Spinal cord (tissue), 10 donors: ENCODE measurements around the gene SLC17A4. TPM values are rescaled to one million over a fixed set of nuclear protein-coding genes. Genes with fewer than 3 reads are reported as not detected.

ENCODE experiments used
- DNase-seq, 6 donors: peaks; one replicate each; pipeline versions ENCODE4 v3.0.0 to v3.0.0-alpha.2; 2013 to 2015; ENCODE audit warnings: low spot score in 6 of 6, low read depth in 4 of 6
- H3K27ac ChIP-seq: one replicate; pipeline ENCODE4 v1.5.1; 2013; ENCODE audit warnings: low read depth, low read length, control low read depth
- H3K27me3 ChIP-seq: one replicate; pipeline ENCODE4 v1.6.1; 2013; ENCODE audit warnings: low read length; ENCODE audit not compliant: control insufficient read depth, insufficient read depth
- H3K36me3 ChIP-seq: one replicate; pipeline ENCODE4 v1.6.1; 2013; ENCODE audit warnings: low read length; ENCODE audit not compliant: control insufficient read depth, insufficient read depth
- H3K4me1 ChIP-seq: one replicate; pipeline ENCODE4 v1.6.1; 2013; ENCODE audit warnings: low read length; ENCODE audit not compliant: control insufficient read depth, insufficient read depth
- H3K4me3 ChIP-seq: one replicate; pipeline ENCODE4 v1.5.1; 2013; ENCODE audit warnings: low read depth, low read length, control low read depth
- H3K9me3 ChIP-seq: one replicate; pipeline ENCODE4 v1.6.1; 2013; ENCODE audit warnings: low read length; ENCODE audit not compliant: control insufficient read depth, insufficient read depth
- WGBS: methylation state at CpG from one replicate; pipeline ENCODE4 v1.1.5; 2013; ENCODE audit warnings: missing lambda C conversion rate; ENCODE audit not compliant: insufficient coverage; 5-methylcytosine and 5-hydroxymethylcytosine counted together
- polyA plus RNA-seq, 2 donors: library from polyadenylated mRNA; unstranded; fragments of 120-200 nt; gene quantifications; one replicate each; pipeline ENCODE4 v1.2.1, GENCODE V29; 2013; ENCODE audit not compliant: insufficient read length in 2 of 2
- total RNA-seq, 2 donors: library from RNA; depleted of rRNA in 1 of 2; stranded (reverse); fragments of 120-200 nt in 1 of 2; fragments of >200 nt in 1 of 2; gene quantifications; one replicate each; pipeline versions ENCODE4 v1.2.3 to v1.2.4, GENCODE V29; 2013 to 2014
- donor health status: healthy.

Gene SLC17A4
- total and polyA plus RNA-seq, 4 donors: not detected

- Histone ChIP-seq H3K27ac (no peak overlapping the region), H3K4me3 (no peak overlapping the region), H3K36me3 (no peaks in the 10 kb centered on the region), H3K27me3 (no peaks in the 10 kb centered on the region), H3K4me1 (no peaks in the 10 kb centered on the region), H3K9me3 (no peaks in the 10 kb centered on the region)
- DNase-seq: no peak
- WGBS: 95% methylated on average over 13 of the region's 14 CpGs
Observed at GRCh38 chr6:25727028-25727427, 27.5 kb upstream of the SLC17A4 start.

- no peak overlapping the region for H3K27ac ChIP-seq
- peaks cover 4% of the 10 kb centered on the region for H3K4me1 ChIP-seq
- H3K4me3 ChIP-seq: no peak overlapping the region
- no peaks in the 10 kb centered on the region for H3K9me3 ChIP-seq
- no peaks in the 10 kb centered on the region for H3K36me3 ChIP-seq
- peaks cover 3% of the 10 kb centered on the region for H3K27me3 ChIP-seq
- 100% methylated on average over 3 of the region's 3 CpGs for WGBS
- DNase-seq: no peak
Observed at GRCh38 chr6:25730907-25731306, 23.6 kb upstream of the SLC17A4 start.

- Histone ChIP-seq H3K27ac (no peak overlapping the region), H3K4me3 (no peak overlapping the region), H3K9me3 (no peaks in the 10 kb centered on the region), H3K36me3 (no peaks in the 10 kb centered on the region), H3K27me3 (peaks cover 3% of the 10 kb centered on the region), H3K4me1 (peaks cover 4% of the 10 kb centered on the region)
- DNase-seq: no peak
- WGBS: 88% methylated on average over 15 of the region's 15 CpGs
Observed at GRCh38 chr6:25731721-25732120, 22.8 kb upstream of the SLC17A4 start.

- no peaks in the 10 kb centered on the region for H3K36me3 ChIP-seq
- WGBS: 43% methylated on average over 27 of the region's 30 CpGs
Observed at GRCh38 chr6:25732468-25733198, 21.9 kb upstream of the SLC17A4 start.

GRCh38 chr6:25735261-25735660 lies 19.3 kb upstream of the SLC17A4 start:
- Histone ChIP-seq H3K36me3 (no peaks in the 10 kb centered on the region), H3K27me3 (peaks cover 3% of the 10 kb centered on the region), H3K4me1 (peaks cover 4% of the 10 kb centered on the region), H3K4me3 (no peak overlapping the region), H3K27ac (no peak overlapping the region), H3K9me3 (no peaks in the 10 kb centered on the region)
- DNase-seq: peak in 1 of 6 donors; percentile 27

More at GRCh38 chr6:25732468-25733198, 21.9 kb upstream of the SLC17A4 start:
- no peaks in the 10 kb centered on the region for H3K9me3 ChIP-seq
- no peak overlapping the region for H3K27ac ChIP-seq
- H3K4me1 ChIP-seq: peaks cover 4% of the 10 kb centered on the region
- no peak for DNase-seq
- peaks cover 3% of the 10 kb centered on the region for H3K27me3 ChIP-seq
- no peak overlapping the region for H3K4me3 ChIP-seq

- no peaks in the 10 kb centered on the region for H3K27me3 ChIP-seq
- no peaks in the 10 kb centered on the region for H3K4me1 ChIP-seq
- H3K36me3 ChIP-seq: no peaks in the 10 kb centered on the region
- H3K4me3 ChIP-seq: no peak overlapping the region
- no peak for DNase-seq
- no peak overlapping the region for H3K27ac ChIP-seq
- H3K9me3 ChIP-seq: no peaks in the 10 kb centered on the region
Observed at GRCh38 chr6:25743868-25744267, 10.7 kb upstream of the SLC17A4 start.

- no peaks in the 10 kb centered on the region for H3K27me3 ChIP-seq
- no peak overlapping the region for H3K4me3 ChIP-seq
- DNase-seq: no peak
- H3K27ac ChIP-seq: no peak overlapping the region
- H3K36me3 ChIP-seq: no peaks in the 10 kb centered on the region
- H3K9me3 ChIP-seq: no peaks in the 10 kb centered on the region
- WGBS: no CpG with 5 or more reads among the region's 4 CpGs
- H3K4me1 ChIP-seq: no peaks in the 10 kb centered on the region
Observed at GRCh38 chr6:25745836-25746235, 8.7 kb upstream of the SLC17A4 start.

- no peaks in the 10 kb centered on the region for H3K4me1 ChIP-seq
- H3K9me3 ChIP-seq: no peaks in the 10 kb centered on the region
- H3K27ac ChIP-seq: no peak overlapping the region
- no peak for DNase-seq
- H3K36me3 ChIP-seq: no peaks in the 10 kb centered on the region
- no CpG with 5 or more reads among the region's 1 CpG for WGBS
- no peaks in the 10 kb centered on the region for H3K27me3 ChIP-seq
- no peak overlapping the region for H3K4me3 ChIP-seq
Observed at GRCh38 chr6:25746968-25747367, 7.6 kb upstream of the SLC17A4 start.

GRCh38 chr6:25747477-25747876 lies 7.1 kb upstream of the SLC17A4 start:
- Histone ChIP-seq H3K4me1 (no peaks in the 10 kb centered on the region), H3K4me3 (no peak overlapping the region), H3K27me3 (no peaks in the 10 kb centered on the region), H3K36me3 (no peaks in the 10 kb centered on the region), H3K27ac (no peak overlapping the region), H3K9me3 (no peaks in the 10 kb centered on the region)
- no peak for DNase-seq
- no CpG with 5 or more reads among the region's 2 CpGs for WGBS

GRCh38 chr6:25748049-25748448 lies 6.5 kb upstream of the SLC17A4 start:
- Histone ChIP-seq H3K9me3 (no peaks in the 10 kb centered on the region), H3K27me3 (no peaks in the 10 kb centered on the region), H3K36me3 (no peaks in the 10 kb centered on the region), H3K27ac (no peak overlapping the region), H3K4me3 (no peak overlapping the region), H3K4me1 (no peaks in the 10 kb centered on the region)
- DNase-seq: no peak
